Renal cortex interstitium (tissue), 15 donors: Measurements from ENCODE around the gene OR5B21. TPM values are rescaled to one million over a fixed set of nuclear protein-coding genes. Genes with fewer than 3 reads are reported as not detected.

Experiments used
- DNase-seq, 11 donors: peaks; one replicate each; pipeline ENCODE4 v3.0.0-alpha.2; 2013; ENCODE audit warnings: low read depth in 9 of 11, low spot score in 4 of 11; ENCODE audit errors: extremely low read depth in 1 of 11
- long read RNA-seq, 16 experiments: transcript quantifications; one replicate each; lab custom pipeline, GENCODE V29; 2026
- polyA plus RNA-seq, 3 donors: library from polyadenylated mRNA; unstranded; fragments of 120-200 nt; gene quantifications; one replicate each; pipeline ENCODE4 v1.2.1, GENCODE V29; 2013; ENCODE audit not compliant: insufficient read length in 3 of 3

OR5B21 gene
- polyA plus RNA-seq, result not detected
- long read RNA-seq, donor 1, result 0 reads
- long read RNA-seq, donor 2, result 0 reads
- long read RNA-seq, donor 3, result 0 reads
- long read RNA-seq, donor 4, result 0 reads
- long read RNA-seq, donor 5, result 0 reads
- long read RNA-seq, donor 6, result 0 reads
- long read RNA-seq, donor 7, result 0 reads
- long read RNA-seq, donor 8, result 0 reads
- long read RNA-seq, donor 9, result 0 reads
- long read RNA-seq, donor 10, result 0 reads
- long read RNA-seq, donor 11, result 0 reads
- long read RNA-seq, donor 12, result 0 reads
- long read RNA-seq, donor 13, result 0 reads
- long read RNA-seq, donor 14, result 0 reads
- long read RNA-seq, donor 15, result 0 reads
- long read RNA-seq, donor 16, result 0 reads

DNA sequence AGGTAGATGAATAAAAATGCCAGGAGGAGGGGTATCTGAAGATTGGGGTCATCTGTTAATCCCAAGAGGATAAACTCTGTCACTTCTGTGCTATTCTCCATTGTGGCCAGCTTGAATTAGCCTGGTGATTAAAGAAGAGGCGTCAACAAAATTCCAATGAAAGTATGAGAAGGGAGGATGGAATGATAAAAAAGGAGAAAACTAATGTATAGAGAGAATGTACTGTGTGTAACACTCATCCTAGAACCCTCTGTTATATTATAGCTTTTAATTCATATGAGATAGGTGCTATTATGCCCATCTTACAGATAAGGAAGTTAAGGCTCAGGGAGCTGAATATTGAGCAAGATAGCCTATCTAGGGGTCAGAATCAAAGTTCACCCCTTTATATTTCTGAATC is at the start of gene OR5B21:
TSS of gene OR5B21 (minus strand) at position 101 of the 400 bp plus-strand sequence. CDS start at position 101, 0 bp downstream.
- DNase-seq, result no peak

- DNase-seq, result no peak
Measured at GRCh38 chr11:58549644-58550043, 41.7 kb upstream of the OR5B21 start.

DNA sequence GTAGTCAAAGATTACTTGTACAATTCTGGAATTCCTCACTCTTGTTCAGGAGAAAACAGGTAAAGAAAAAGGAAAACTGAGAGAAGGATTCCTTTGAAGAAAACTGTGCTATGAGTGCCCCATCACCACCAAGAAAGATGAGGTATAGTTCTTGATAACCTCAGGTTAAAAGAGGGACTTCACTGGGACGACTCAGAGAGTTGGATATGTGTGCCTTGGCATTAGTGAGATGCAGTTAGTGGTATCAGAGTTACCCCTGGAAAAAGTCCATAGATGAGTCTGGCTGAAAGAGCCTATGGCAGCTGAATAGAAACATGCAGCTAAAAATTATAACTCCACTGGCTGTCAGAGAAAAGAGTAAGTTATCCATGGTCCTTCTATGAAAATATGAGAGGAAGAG is 38.9 kb upstream of the OR5B21 start:
- DNase-seq, result no peak

GRCh38 chr11:58531865-58532341 is 24.0 kb upstream of the OR5B21 start:
- no peak for DNase-seq

GRCh38 chr11:58530236-58530635 is 22.3 kb upstream of the OR5B21 start:
- no peak for DNase-seq

GRCh38 chr11:58527429-58527828 is 19.5 kb upstream of the OR5B21 start:
- DNase-seq, result no peak

GRCh38 chr11:58526721-58527120 is 18.8 kb upstream of the OR5B21 start:
- no peak for DNase-seq

- no peak for DNase-seq
Measured at GRCh38 chr11:58525037-58525614, 17.2 kb upstream of the OR5B21 start.

- peak; percentile 38 to 72 (median 62) for DNase-seq
Measured at GRCh38 chr11:58524232-58525036, 16.5 kb upstream of the OR5B21 start.

DNA sequence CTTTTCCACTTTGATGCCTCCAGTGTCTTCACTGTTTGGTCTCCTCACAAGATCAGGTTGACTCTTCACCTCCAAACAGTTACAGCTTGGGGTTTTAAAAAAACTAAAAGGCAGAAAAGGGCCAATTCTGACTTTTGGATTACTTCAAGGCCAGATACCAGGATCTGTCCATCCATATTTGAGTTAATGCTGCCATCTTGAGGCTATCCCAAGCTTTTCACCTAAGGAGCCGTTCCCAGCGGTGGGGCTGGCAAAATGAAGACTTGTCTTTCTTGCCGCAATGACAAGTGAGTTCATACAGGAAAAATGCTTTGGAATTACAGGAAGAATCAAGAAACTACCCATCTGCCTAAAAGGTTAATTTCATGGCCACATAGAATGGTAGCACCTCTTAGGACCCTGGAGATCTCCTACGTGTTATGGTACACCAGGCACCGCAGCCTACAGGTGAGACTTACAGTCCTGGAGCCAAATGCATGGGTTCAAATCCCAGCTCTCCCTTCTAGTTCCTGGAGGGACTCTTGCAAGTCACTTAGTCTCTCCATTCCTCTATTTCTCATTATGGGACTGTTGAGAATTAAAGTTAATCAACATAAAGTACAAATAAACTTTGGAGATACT is 6.0 kb upstream of the OR5B21 start:
- DNase-seq, result peak in 4 of 11 donors; percentile 13 to 35 (median 22)

DNA sequence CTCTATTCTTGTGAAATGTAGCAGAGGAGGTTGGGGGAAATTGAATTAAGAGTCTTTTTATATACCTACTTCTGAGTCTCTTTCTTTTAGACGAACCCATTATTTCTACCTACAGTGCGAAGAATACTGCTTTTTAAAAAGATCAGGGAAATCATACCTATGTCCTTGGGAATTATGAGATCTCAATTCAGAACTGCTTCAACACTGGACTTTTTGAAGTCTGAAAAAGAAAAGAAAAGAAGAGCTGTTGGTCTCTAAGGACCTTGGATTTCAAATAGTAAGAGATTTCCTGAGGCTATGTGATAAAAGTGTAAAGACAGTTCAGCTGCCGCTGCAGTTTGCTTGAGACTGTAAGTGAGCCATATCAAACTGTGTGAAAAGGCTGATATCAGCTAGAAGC is 3.7 kb upstream of the OR5B21 start:
- no peak for DNase-seq

GRCh38 chr11:58509748-58510147 is 1.8 kb upstream of the OR5B21 start:
- DNase-seq, result no peak

GRCh38 chr11:58508814-58509213 is 909 bp upstream of the OR5B21 start:
- DNase-seq, result no peak

DNA sequence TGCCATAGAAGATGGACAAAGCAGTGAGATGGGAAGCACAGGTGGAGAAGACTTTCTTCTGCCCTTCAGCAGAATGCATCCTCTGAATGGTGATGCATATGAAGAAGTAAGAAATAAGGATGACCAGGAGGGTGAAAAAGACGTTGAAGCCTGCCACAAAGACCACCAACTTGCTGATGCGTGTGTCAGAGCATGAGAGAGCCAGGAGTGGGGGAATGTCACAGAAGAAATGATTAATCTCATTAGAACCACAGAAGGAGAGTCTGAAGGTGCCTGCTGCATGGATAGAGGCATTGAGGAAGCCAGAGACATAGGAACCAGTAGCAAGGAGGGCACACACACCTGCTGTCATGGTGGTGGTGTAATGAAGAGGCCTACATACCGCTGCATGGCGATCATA is 550 bp downstream of the OR5B21 start:
- DNase-seq, result no peak

DNA sequence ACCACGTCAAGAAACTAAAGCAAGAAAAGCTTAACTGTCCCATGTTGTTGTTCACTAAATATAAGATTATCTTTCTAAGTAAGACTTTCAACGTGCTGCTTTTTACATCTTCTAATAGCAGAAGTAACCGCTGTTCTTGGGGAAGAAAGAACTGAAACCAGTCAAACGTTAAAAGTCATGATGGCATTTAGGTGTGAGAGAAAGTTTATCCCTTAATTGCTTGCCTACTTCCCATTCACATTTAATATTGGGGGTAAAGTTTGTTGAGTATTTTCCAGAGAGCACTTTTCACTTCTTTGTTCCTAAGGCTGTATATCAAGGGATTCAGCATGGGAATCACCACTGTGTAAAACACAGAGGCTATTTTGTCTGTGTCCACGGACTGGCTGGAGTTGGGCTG is 970 bp downstream of the OR5B21 start:
- DNase-seq, result no peak

GRCh38 chr11:58505849-58506248 is 2.1 kb downstream of the OR5B21 start:
- DNase-seq, result no peak

- DNase-seq, result no peak
Measured at GRCh38 chr11:58504232-58504631, 3.7 kb downstream of the OR5B21 start.

DNA sequence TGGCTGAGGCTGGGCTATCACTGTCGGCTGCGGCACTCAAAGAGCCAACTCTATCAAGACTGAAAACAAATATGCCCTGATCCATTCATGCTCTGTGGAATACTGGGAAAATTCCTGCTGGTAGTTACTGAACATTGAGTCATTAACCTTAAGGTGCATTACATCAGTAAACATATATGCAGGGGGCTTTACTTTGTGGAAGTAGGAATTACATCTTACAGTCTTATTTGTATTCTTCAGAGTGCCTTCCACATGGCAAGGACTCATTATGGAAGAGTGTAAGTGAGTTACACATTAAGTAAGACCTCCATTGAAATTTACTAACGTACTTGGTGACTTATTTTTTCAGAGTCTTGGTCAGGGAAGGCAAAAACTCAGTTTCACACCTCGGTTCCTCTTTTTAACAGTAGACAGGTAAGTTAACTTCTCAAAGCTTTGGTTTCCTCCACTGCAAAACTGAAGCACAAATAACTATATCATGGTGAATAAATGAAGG is 4.5 kb downstream of the OR5B21 start:
- no peak for DNase-seq

GRCh38 chr11:58502004-58502403 is 5.9 kb downstream of the OR5B21 start:
- DNase-seq, result no peak
